Neural crest cell (in vitro differentiated cells): ENCODE measurements around the gene CCDC107. TPM values are rescaled to one million over a fixed set of nuclear protein-coding genes. Genes with fewer than 3 reads are reported as not detected.
"Not testable (repeated sequence)": the region's sequence is repeated elsewhere in the genome, so short reads cannot be mapped to it uniquely, and the experiment has no call there.

ENCODE experiments used
- DNase-seq: peaks from one replicate; pipeline ENCODE4 v3.0.0; 2021; ENCODE audit warnings: low read depth, mixed read lengths, low spot score
- H3K27ac Mint-ChIP-seq: one replicate; pipeline ENCODE4 v1.8.0; 2021; ENCODE audit warnings: mild to moderate bottlenecking, mixed read lengths; ENCODE audit not compliant: unreplicated experiment
- H3K27me3 Mint-ChIP-seq: 2 replicates; pipeline ENCODE4 v1.8.0; 2021; ENCODE audit warnings: low read depth, mild to moderate bottlenecking, mixed read lengths
- H3K36me3 Mint-ChIP-seq: 2 replicates; pipeline ENCODE4 v1.8.0; 2021; ENCODE audit warnings: low read depth, mild to moderate bottlenecking, mixed read lengths
- H3K4me1 Mint-ChIP-seq: 2 replicates; pipeline ENCODE4 v1.8.0; 2021; ENCODE audit warnings: mixed read lengths
- H3K4me3 Mint-ChIP-seq: one replicate; pipeline ENCODE4 v1.8.0; 2021; ENCODE audit warnings: mild to moderate bottlenecking, mixed read lengths
- H3K9me3 Mint-ChIP-seq: 2 replicates; pipeline ENCODE4 v1.8.0; 2021; ENCODE audit warnings: mixed read lengths
- long read RNA-seq: library from polyadenylated mRNA; unstranded; transcript quantifications from one replicate; pipeline ENCODE4 v2.0.0, GENCODE V29; 2020
- total RNA-seq: library from RNA; stranded (reverse); gene quantifications from 2 replicates; pipeline ENCODE4 v1.2.1, GENCODE V29; 2021
- TF ChIP-seq, protein P1 (sequence below): fragments of 200-600 bp; sonication (generic); conservative IDR thresholded peaks from 2 replicates; pipeline ENCODE4 v1.5.0; 2021; ENCODE audit warnings: antibody characterized with exemption, mild to moderate bottlenecking

Gene CCDC107, protein sequence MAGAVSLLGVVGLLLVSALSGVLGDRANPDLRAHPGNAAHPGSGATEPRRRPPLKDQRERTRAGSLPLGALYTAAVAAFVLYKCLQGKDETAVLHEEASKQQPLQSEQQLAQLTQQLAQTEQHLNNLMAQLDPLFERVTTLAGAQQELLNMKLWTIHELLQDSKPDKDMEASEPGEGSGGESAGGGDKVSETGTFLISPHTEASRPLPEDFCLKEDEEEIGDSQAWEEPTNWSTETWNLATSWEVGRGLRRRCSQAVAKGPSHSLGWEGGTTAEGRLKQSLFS
- total RNA-seq: 15.4 and 17.2 TPM in 2 replicates
- long read RNA-seq, partial matches to known transcripts: 0 of 8 reads
- long read RNA-seq, other reads (novel, unspliced or antisense): 3 of 8 reads

DNA sequence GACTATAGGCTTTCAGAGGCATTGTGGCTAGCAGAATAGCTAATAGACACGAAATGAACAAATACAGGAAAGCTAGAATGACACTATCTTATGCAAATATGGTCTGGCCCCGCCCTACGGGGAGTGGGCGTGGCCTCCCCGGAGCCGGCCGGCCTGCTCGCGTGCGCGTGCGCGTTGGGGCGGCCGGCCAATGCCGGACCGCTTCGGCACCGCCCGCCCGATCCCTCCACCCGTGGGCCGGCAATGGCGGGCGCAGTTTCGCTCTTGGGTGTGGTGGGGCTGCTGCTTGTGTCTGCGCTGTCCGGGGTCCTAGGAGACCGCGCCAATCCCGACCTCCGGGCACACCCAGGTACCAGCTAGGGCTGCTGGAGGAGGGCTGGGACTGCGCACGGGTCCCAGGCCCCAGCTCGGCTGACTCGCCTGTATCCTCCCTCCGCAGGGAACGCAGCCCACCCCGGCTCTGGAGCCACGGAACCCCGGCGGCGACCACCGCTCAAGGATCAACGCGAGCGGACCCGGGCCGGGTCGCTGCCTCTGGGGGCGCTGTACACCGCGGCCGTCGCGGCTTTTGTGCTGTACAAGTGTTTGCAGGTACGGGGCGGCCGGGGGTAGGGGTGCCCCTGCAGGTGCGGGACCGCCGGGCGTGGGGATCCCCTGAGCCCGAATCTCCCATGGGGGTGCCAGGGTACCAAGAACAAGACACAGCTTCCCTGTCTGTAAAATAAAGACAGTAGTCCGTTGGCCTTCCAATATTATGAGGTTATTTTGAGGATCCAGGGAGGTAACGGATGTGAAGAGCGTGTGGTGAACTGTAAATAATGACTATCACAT is at the start of gene CCDC107:
Gene CCDC107, plus strand, starts transcription at position 156 of the 831 bp plus-strand sequence. Its CDS starts 88 bp downstream, at position 244.
- peaks cover 52% of the 10 kb centered on the region for H3K4me1 Mint-ChIP-seq
- TF ChIP-seq, protein P1, sequence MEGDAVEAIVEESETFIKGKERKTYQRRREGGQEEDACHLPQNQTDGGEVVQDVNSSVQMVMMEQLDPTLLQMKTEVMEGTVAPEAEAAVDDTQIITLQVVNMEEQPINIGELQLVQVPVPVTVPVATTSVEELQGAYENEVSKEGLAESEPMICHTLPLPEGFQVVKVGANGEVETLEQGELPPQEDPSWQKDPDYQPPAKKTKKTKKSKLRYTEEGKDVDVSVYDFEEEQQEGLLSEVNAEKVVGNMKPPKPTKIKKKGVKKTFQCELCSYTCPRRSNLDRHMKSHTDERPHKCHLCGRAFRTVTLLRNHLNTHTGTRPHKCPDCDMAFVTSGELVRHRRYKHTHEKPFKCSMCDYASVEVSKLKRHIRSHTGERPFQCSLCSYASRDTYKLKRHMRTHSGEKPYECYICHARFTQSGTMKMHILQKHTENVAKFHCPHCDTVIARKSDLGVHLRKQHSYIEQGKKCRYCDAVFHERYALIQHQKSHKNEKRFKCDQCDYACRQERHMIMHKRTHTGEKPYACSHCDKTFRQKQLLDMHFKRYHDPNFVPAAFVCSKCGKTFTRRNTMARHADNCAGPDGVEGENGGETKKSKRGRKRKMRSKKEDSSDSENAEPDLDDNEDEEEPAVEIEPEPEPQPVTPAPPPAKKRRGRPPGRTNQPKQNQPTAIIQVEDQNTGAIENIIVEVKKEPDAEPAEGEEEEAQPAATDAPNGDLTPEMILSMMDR: peak; percentile 85
- H3K27ac Mint-ChIP-seq: peak within 1 kb of the TSS; percentile 98
- peak within 1 kb of the TSS; percentile 88 for H3K4me3 Mint-ChIP-seq
- DNase-seq: peak; percentile 86
- peaks cover 3% of the 10 kb centered on the region for H3K9me3 Mint-ChIP-seq
- peaks cover 9% of the 10 kb centered on the region for H3K27me3 Mint-ChIP-seq
- H3K36me3 Mint-ChIP-seq: peaks cover 10% of the 10 kb centered on the region

DNA sequence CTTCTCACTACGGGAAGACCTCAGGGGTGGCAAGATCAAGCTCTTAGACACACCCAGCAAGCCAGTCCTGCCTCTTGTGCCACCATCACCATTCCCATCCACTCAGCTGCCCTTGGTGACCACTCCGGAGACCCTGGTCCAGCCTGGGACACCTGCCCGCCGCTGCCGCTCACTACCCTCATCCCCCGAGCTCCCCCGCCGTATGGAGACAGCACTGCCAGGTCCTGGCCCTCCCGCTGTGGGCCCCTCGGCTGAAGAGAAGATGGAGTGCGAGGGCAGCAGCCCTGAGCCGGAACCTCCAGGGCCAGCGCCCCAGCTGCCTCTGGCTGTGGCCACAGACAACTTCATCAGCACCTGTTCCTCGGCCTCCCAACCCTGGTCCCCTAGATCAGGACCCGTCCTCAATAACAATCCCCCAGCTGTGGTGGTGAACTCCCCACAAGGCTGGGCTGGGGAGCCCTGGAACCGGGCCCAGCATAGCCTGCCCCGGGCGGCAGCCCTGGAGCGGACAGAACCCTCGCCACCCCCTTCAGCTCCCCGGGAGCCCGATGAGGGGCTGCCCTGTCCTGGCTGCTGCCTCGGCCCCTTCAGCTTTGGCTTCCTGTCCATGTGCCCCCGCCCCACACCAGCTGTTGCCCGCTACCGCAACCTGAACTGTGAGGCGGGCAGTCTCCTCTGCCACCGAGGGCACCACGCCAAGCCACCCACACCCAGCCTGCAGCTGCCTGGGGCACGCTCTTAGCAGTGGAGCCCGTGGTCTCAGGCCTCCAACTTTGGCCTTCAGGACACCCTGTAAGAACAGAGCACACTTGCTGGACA is 48.9 kb upstream of the CCDC107 start:
- TF ChIP-seq, protein P1: no peak
- peaks cover 20% of the 10 kb centered on the region for H3K27me3 Mint-ChIP-seq
- H3K27ac Mint-ChIP-seq: no peak overlapping the region
- no peaks in the 10 kb centered on the region for H3K9me3 Mint-ChIP-seq
- peaks cover 17% of the 10 kb centered on the region for H3K4me1 Mint-ChIP-seq
- DNase-seq: no peak
- H3K4me3 Mint-ChIP-seq: no peak overlapping the region
- peaks cover 2% of the 10 kb centered on the region for H3K36me3 Mint-ChIP-seq

DNA sequence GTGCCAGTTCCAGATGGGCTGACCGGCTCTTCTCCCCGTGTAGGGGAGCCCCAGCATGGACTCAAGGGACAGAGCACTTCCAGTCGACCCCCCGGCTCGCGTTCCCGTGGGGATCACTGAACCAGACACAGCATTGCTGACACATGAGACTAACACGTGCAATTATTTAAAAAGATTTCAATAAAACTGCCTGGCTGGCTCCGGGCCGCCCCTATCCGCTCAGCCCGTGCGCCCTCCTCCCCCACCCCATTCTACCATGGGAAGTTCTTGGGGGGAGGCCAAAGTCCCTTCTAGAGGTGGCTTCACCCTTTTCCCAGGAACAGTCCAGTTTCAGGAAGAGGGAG is 48.3 kb upstream of the CCDC107 start:
- Mint-ChIP-seq H3K9me3 (no peaks in the 10 kb centered on the region), H3K4me1 (peaks cover 11% of the 10 kb centered on the region), H3K27me3 (peaks cover 26% of the 10 kb centered on the region), H3K27ac (no peak overlapping the region), H3K4me3 (no peak overlapping the region), H3K36me3 (peaks cover 2% of the 10 kb centered on the region)
- TF ChIP-seq, protein P1: no peak
- no peak for DNase-seq

DNA sequence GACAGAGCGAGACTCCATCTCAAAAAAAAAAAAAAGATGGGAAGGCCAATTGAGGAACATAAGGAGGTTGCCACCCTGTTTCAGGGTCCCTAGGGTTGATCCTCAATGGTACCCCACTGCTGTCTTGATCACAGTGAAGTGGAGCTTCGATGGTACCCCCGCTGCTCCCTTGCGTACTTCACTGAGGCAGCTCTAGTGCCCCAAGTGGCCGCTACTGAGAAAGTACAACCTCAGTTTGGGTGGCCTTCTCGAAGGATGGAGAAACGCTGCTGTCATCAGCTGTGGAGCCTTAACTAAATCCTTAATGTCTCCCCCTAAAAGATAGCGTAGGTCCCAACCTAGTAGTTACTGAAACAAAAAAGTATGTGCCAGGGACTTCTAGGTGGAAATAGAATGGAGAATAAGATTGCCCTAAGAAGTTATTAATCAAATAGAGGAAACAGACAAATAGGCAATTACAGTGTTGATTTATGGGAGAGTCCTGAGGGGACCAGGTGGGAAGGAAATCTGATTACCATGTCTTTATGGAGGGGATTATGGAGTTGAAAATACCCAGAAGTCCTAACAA is 46.8 kb upstream of the CCDC107 start:
- Mint-ChIP-seq H3K36me3 (peaks cover 2% of the 10 kb centered on the region), H3K4me3 (peak overlapping the region; percentile 16), H3K27ac (no peak overlapping the region), H3K4me1 (peaks cover 6% of the 10 kb centered on the region), H3K27me3 (peaks cover 41% of the 10 kb centered on the region), H3K9me3 (no peaks in the 10 kb centered on the region)
- DNase-seq: peak; percentile 27
- TF ChIP-seq, protein P1: peak; percentile 67

DNA sequence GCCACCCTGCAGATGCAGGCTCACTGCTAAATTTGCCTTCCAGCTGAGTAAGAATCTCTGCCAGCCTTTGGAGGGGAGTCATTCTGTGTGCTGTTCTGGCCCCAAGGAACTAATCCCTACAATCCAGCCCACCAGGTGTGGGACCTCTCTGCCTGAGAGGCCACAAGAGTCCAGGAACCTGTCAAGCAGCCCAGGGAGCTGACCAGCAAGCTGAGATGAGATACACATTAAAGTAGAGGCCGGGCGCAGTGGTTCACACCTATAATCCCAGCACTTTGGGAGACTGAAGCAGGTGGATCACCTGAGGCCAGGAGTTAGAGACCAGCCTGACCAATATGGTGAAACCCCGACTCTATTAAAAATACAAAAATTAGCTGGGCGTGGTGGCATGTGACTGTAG is 46.0 kb upstream of the CCDC107 start:
- H3K27ac Mint-ChIP-seq, H3K9me3 Mint-ChIP-seq, H3K36me3 Mint-ChIP-seq, H3K4me3 Mint-ChIP-seq, DNase-seq, H3K4me1 Mint-ChIP-seq: not testable (repeated sequence)
- peaks cover 48% of the 10 kb centered on the region for H3K27me3 Mint-ChIP-seq
